ENCODE results near the gene TSC2.
"Not testable (repeated sequence)": the region's sequence is repeated elsewhere in the genome, so short reads cannot be mapped to it uniquely, and the experiment has no call there.

The TSC2 gene

GRCh38 chr16:2126928-2127556 lies 79.3 kb downstream of the TSC2 start:
- H3K27ac Mint-ChIP-seq, DNase-seq, ATAC-seq, H3K4me3 Mint-ChIP-seq, H3K27me3 Mint-ChIP-seq, H3K9me3 Mint-ChIP-seq: not testable (repeated sequence)
- peaks cover 39% of the 10 kb centered on the region for H3K4me1 Mint-ChIP-seq

- not testable (repeated sequence) for H3K27ac Mint-ChIP-seq, DNase-seq, H3K4me3 Mint-ChIP-seq, H3K9me3 Mint-ChIP-seq, H3K27me3 Mint-ChIP-seq, ATAC-seq
- H3K4me1 Mint-ChIP-seq: peaks cover 39% of the 10 kb centered on the region
These were observed 80.0 kb downstream of the TSC2 start for GRCh38 chr16:2127630-2128280.

GRCh38 chr16:2129251-2129650 lies 81.5 kb downstream of the TSC2 start:
- not testable (repeated sequence) for ATAC-seq, DNase-seq

GRCh38 chr16:2129890-2130447 lies 82.2 kb downstream of the TSC2 start:
- H3K9me3 Mint-ChIP-seq, H3K27me3 Mint-ChIP-seq, DNase-seq, H3K27ac Mint-ChIP-seq, ATAC-seq, H3K4me3 Mint-ChIP-seq: not testable (repeated sequence)
- peaks cover 49% of the 10 kb centered on the region for H3K4me1 Mint-ChIP-seq

More at GRCh38 chr16:2129251-2129650, 81.5 kb downstream of the TSC2 start:
- peak overlapping the region; percentile 86 to 92 for H3K4me3 Mint-ChIP-seq
- H3K4me1 Mint-ChIP-seq: peaks cover 44% of the 10 kb centered on the region
- peak overlapping the region in 1 of 2 donors; percentile 12 for H3K27ac Mint-ChIP-seq
- not testable (repeated sequence) for H3K27me3 Mint-ChIP-seq, H3K9me3 Mint-ChIP-seq

- H3K4me3 Mint-ChIP-seq: peak overlapping the region in 1 of 2 donors; percentile 54
These were observed 86.0 kb downstream of the TSC2 start for GRCh38 chr16:2133797-2134196.

GRCh38 chr16:2135071-2135470 lies 87.3 kb downstream of the TSC2 start:
- H3K4me3 Mint-ChIP-seq: peak overlapping the region; percentile 90 to 92
- peaks cover 26% of the 10 kb centered on the region for H3K4me1 Mint-ChIP-seq
- not testable (repeated sequence) for ATAC-seq, H3K9me3 Mint-ChIP-seq, H3K27me3 Mint-ChIP-seq
- DNase-seq: peak in 1 of 2 donors; percentile 36
- peak overlapping the region in 1 of 2 donors; percentile 74 for H3K27ac Mint-ChIP-seq

More at GRCh38 chr16:2133797-2134196, 86.0 kb downstream of the TSC2 start:
- not testable (repeated sequence) for H3K27me3 Mint-ChIP-seq, H3K27ac Mint-ChIP-seq, ATAC-seq, DNase-seq, H3K9me3 Mint-ChIP-seq
- H3K4me1 Mint-ChIP-seq: peaks cover 29% of the 10 kb centered on the region

- peak within 1 kb of the TSS; percentile 91 to 97 for H3K4me3 Mint-ChIP-seq
- H3K4me1 Mint-ChIP-seq: peaks cover 35% of the 10 kb centered on the region
- not testable (repeated sequence) for H3K27me3 Mint-ChIP-seq, H3K9me3 Mint-ChIP-seq
- peak within 1 kb of the TSS; percentile 83 to 92 for H3K27ac Mint-ChIP-seq
- ATAC-seq (peak; percentile 85), DNase-seq (peak; percentile 100)
These were observed 88.1 kb downstream of the TSC2 start, which contains the start of gene PKD1 for GRCh38 chr16:2135770-2136490. Gene PKD1, minus strand, starts transcription at chr16:2135898. Its CDS starts 209 bp downstream, at chr16:2135689.

Measured in stimulated activated naive CD8-positive, alpha-beta T cell treated with anti-CD3 and anti-CD28 coated beads, Interleukin-15, amount 100 ng/mL, for 72 hours (primary cell).